HEK293 (cell line): ENCODE data around the gene FAM180A.

Experiments used
- HOXA7 ChIP-seq: sonication (generic); formaldehyde crosslinking; IDR thresholded peaks from 2 replicates; pipeline ENCODE4 v1.8.1; 2022; ENCODE audit warnings: missing genetic modification reagents, borderline replicate concordance
- HOXC10 ChIP-seq: sonication (generic); formaldehyde crosslinking; IDR thresholded peaks from 2 replicates; pipeline ENCODE4 v1.8.1; 2023; ENCODE audit warnings: mild to moderate bottlenecking, missing genetic modification reagents
- INSM2 ChIP-seq: fragments of 450-650 bp; formaldehyde crosslinking; IDR thresholded peaks from 2 replicates; pipeline ENCODE4 v1.5.1; 2016; ENCODE audit warnings: missing biosample characterization, missing genetic modification characterization
- KLF1 ChIP-seq: fragments of 450-650 bp; formaldehyde crosslinking; IDR thresholded peaks from 2 replicates; pipeline ENCODE4 v1.5.1; 2016; ENCODE audit warnings: missing biosample characterization, missing genetic modification characterization
- KLF16 ChIP-seq: fragments of 450-650 bp; formaldehyde crosslinking; IDR thresholded peaks from 2 replicates; pipeline ENCODE4 v1.5.1; 2017; ENCODE audit warnings: missing biosample characterization, missing genetic modification characterization
- MYNN ChIP-seq: fragments of 450-650 bp; formaldehyde crosslinking; IDR thresholded peaks from 2 replicates; pipeline ENCODE4 v1.5.1; 2016; ENCODE audit warnings: missing biosample characterization, missing genetic modification characterization, borderline replicate concordance
- SP2 ChIP-seq: fragments of 450-650 bp; formaldehyde crosslinking; IDR thresholded peaks from 2 replicates; pipeline ENCODE4 v1.5.1; 2016; ENCODE audit warnings: missing biosample characterization, missing genetic modification characterization
- SP3 ChIP-seq: fragments of 450-650 bp; formaldehyde crosslinking; IDR thresholded peaks from 2 replicates; pipeline ENCODE4 v1.5.1; 2016; ENCODE audit warnings: missing biosample characterization, missing genetic modification characterization
- ZBTB26 ChIP-seq: fragments of 450-650 bp; formaldehyde crosslinking; optimal IDR thresholded peaks from 2 replicates; pipeline ENCODE3; 2016; ENCODE audit warnings: missing biosample characterization, mild to moderate bottlenecking, missing genetic modification characterization
- ZFP3 ChIP-seq: fragments of 450-650 bp; formaldehyde crosslinking; IDR thresholded peaks from 2 replicates; pipeline ENCODE4 v1.5.1; 2016; ENCODE audit warnings: low read depth, missing biosample characterization, missing genetic modification characterization
- ZFP69B ChIP-seq: fragments of 450-650 bp; formaldehyde crosslinking; IDR thresholded peaks from 2 replicates; pipeline ENCODE4 v1.5.1; 2016; ENCODE audit warnings: missing biosample characterization, missing genetic modification characterization
- ZNF112 ChIP-seq: fragments of 450-650 bp; formaldehyde crosslinking; IDR thresholded peaks from 2 replicates; pipeline ENCODE4 v1.5.0; 2017; ENCODE audit warnings: missing biosample characterization, missing genetic modification characterization
- ZNF114 ChIP-seq: fragments of 450-650 bp; formaldehyde crosslinking; IDR thresholded peaks from 2 replicates; pipeline ENCODE4 v1.5.0; 2017; ENCODE audit warnings: missing biosample characterization, missing genetic modification characterization
- ZNF121 ChIP-seq: fragments of 450-650 bp; formaldehyde crosslinking; IDR thresholded peaks from 2 replicates; pipeline ENCODE4 v1.5.1; 2016; ENCODE audit warnings: missing biosample characterization, missing genetic modification characterization
- ZNF174 ChIP-seq: fragments of 450-650 bp; formaldehyde crosslinking; IDR thresholded peaks from 2 replicates; pipeline ENCODE4 v1.5.0; 2017; ENCODE audit warnings: missing biosample characterization, mild to moderate bottlenecking, missing genetic modification characterization
- ZNF292 ChIP-seq: fragments of 450-650 bp; formaldehyde crosslinking; IDR thresholded peaks from 2 replicates; pipeline ENCODE4 v1.5.1; 2016; ENCODE audit warnings: low read depth, missing biosample characterization, missing genetic modification characterization, borderline replicate concordance
- ZNF302 ChIP-seq: fragments of 450-650 bp; formaldehyde crosslinking; IDR thresholded peaks from 2 replicates; pipeline ENCODE4 v1.5.1; 2016; ENCODE audit warnings: missing biosample characterization, missing genetic modification characterization, low read depth
- ZNF391 ChIP-seq: fragments of 450-650 bp; formaldehyde crosslinking; IDR thresholded peaks from 2 replicates; pipeline ENCODE4 v1.5.1; 2016; ENCODE audit warnings: low read depth, missing biosample characterization, missing genetic modification characterization, borderline replicate concordance
- ZNF426 ChIP-seq: fragments of 450-650 bp; formaldehyde crosslinking; IDR thresholded peaks from 2 replicates; pipeline ENCODE4 v1.5.1; 2017; ENCODE audit warnings: missing biosample characterization, missing genetic modification characterization, mild to moderate bottlenecking, inconsistent platforms, moderate library complexity
- ZNF518A ChIP-seq: fragments of 450-650 bp; formaldehyde crosslinking; conservative IDR thresholded peaks from 2 replicates; pipeline ENCODE4 v1.5.1; 2016; ENCODE audit warnings: low read depth, missing biosample characterization, missing genetic modification characterization
- ZNF621 ChIP-seq: fragments of 450-650 bp; formaldehyde crosslinking; IDR thresholded peaks from 2 replicates; pipeline ENCODE4 v1.5.1; 2017; ENCODE audit warnings: missing biosample characterization, missing genetic modification characterization
- ZNF645 ChIP-seq: fragments of 450-650 bp; formaldehyde crosslinking; IDR thresholded peaks from 2 replicates; pipeline ENCODE4; 2016; ENCODE audit warnings: missing biosample characterization, missing genetic modification characterization
- ZNF658 ChIP-seq: fragments of 450-650 bp; formaldehyde crosslinking; IDR thresholded peaks from 2 replicates; pipeline ENCODE4; 2016; ENCODE audit warnings: missing biosample characterization, missing genetic modification characterization
- ZNF707 ChIP-seq: fragments of 450-650 bp; formaldehyde crosslinking; IDR thresholded peaks from 2 replicates; pipeline ENCODE4 v1.5.1; 2016; ENCODE audit warnings: missing biosample characterization, missing genetic modification characterization
- ZNF792 ChIP-seq: fragments of 450-650 bp; formaldehyde crosslinking; IDR thresholded peaks from 2 replicates; pipeline ENCODE4 v1.5.1; 2016; ENCODE audit warnings: missing biosample characterization, missing genetic modification characterization
- ZSCAN18 ChIP-seq: fragments of 450-650 bp; formaldehyde crosslinking; IDR thresholded peaks from 2 replicates; pipeline ENCODE4 v1.5.1; 2016; ENCODE audit warnings: missing biosample characterization, missing genetic modification characterization
- TF ChIP-seq, protein P1 (sequence below): fragments of 450-650 bp; formaldehyde crosslinking; IDR thresholded peaks from 2 replicates; pipeline ENCODE4 v1.5.1; 2016; ENCODE audit warnings: missing biosample characterization, missing genetic modification characterization

FAM180A gene

DNA sequence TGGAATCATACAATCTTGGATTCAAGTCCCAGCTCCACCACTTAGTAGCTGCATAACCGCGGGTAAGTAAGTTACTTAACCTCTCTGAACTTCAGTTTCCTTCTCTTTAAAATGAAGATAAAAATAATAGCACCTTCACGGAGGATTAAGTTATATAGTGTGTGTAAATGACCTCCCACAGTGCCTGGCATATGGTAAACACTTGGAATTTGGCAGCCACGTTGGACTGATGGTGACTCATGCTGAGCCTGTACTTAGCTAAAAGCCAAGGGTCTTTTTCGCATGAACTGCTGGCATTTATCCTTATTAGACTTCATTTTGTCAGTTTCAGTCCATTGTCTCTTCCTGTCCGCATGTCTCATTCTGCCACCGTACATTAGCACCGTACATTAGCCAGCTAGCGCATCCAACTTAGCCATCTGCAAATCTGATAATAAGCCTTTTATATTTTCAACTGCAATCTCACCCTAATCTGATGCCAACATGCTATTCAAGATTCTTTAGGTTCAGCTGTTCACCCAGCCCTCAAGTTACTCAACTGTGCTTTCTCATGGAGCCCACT is 31.9 kb downstream of the FAM180A start (continued):
- TF ChIP-seq ZNF292 (tag by site-specific recombination) (no peak), HOXC10 (no peak), ZNF518A (peak; percentile 48; the same call in 1 of the 2 replicates), ZNF658 (tag by site-specific recombination) (no peak), ZNF174 (tag by site-specific recombination) (no peak), ZNF707 (tag by site-specific recombination) (no peak), SP2 (tag by site-specific recombination) (no peak), KLF16 (no peak), SP3 (tag by site-specific recombination) (peak; percentile 43; the same call in 1 of the 2 replicates), ZBTB26 (tag by site-specific recombination) (peak; percentile 20), ZNF112 (tag by site-specific recombination) (no peak), ZNF302 (tag by site-specific recombination) (no peak), ZNF121 (peak; percentile 40; the same call in 1 of the 2 replicates), ZFP69B (tag by site-specific recombination) (peak; percentile 50; the same call in 1 of the 2 replicates), ZFP3 (tag by site-specific recombination) (no peak), INSM2 (tag by site-specific recombination) (peak; percentile 96), ZSCAN18 (tag by site-specific recombination) (no peak), ZNF114 (no peak), HOXA7 (no peak), ZNF391 (peak; percentile 76; the same call in 1 of the 2 replicates), MYNN (peak; percentile 64; the same call in 1 of the 2 replicates), ZNF792 (tag by site-specific recombination) (no peak), ZNF621 (tag by site-specific recombination) (no peak), KLF1 (tag by site-specific recombination) (no peak), ZNF645 (tag by site-specific recombination) (no peak), ZNF426 (tag by site-specific recombination) (no peak; the same call in 1 of the 2 replicates)
- TF ChIP-seq, protein P1, sequence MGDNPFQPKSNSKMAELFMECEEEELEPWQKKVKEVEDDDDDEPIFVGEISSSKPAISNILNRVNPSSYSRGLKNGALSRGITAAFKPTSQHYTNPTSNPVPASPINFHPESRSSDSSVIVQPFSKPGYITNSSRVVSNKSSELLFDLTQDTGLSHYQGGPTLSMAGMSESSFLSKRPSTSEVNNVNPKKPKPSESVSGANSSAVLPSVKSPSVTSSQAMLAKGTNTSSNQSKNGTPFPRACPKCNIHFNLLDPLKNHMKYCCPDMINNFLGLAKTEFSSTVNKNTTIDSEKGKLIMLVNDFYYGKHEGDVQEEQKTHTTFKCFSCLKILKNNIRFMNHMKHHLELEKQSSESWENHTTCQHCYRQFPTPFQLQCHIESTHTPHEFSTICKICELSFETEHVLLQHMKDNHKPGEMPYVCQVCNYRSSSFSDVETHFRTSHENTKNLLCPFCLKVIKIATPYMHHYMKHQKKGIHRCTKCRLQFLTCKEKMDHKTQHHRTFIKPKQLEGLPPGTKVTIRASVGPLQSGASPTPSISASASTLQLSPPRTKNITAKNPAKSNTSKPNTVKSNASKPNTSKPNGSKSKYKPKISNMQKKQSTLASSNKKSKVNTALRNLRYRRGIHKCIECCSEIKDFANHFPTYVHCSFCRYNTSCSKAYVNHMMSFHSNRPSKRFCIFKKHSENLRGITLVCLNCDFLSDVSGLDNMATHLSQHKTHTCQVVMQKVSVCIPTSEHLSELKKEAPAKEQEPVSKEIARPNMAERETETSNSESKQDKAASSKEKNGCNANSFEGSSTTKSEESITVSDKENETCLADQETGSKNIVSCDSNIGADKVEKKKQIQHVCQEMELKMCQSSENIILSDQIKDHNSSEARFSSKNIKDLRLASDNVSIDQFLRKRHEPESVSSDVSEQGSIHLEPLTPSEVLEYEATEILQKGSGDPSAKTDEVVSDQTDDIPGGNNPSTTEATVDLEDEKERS (tag by site-specific recombination) = no peak
